NCI-H524 (cell line): Measurements from ENCODE around the gene PCDHB8.
"Not testable (repeated sequence)": the region's sequence is repeated elsewhere in the genome, so short reads cannot be mapped to it uniquely, and the experiment has no call there.

Experiments used
- DNase-seq, 2 experiments: peaks; one replicate each; lab custom pipeline; 2025; lab: John Stamatoyannopoulos, UW

Gene PCDHB8

GRCh38 chr5:141177577-141178191 is at the start of gene PCDHB8:
PCDHB8 (plus strand) TSS chr5:141177790; CDS start chr5:141178035, 245 bp downstream.
- DNase-seq = peak in 1 of 2 experiments; percentile 4

- DNase-seq = peak in 1 of 2 experiments; percentile 4
These were observed 42.4 kb upstream of the PCDHB8 start, which contains the start of gene PCDHB5 for GRCh38 chr5:141135030-141135717. PCDHB5 (plus strand) TSS chr5:141135206; CDS start chr5:141135435, 229 bp downstream.

DNA sequence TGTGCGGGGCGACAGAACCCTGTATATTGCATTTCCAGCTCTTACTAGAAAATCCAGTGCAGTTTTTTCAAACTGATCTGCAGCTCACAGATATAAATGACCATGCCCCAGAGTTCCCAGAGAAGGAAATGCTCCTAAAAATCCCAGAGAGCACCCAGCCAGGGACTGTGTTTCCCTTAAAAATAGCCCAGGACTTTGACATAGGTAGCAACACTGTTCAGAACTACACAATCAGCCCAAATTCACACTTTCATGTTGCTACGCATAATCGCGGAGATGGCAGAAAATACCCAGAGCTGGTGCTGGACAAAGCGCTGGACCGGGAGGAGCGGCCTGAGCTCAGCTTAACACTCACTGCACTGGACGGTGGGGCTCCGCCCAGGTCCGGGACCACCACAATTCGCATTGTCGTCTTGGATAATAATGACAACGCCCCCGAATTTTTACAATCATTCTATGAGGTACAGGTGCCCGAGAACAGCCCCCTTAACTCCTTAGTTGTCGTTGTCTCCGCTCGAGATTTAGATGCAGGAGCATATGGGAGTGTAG is 41.8 kb upstream of the PCDHB8 start:
- DNase-seq = no peak

- DNase-seq = not testable (repeated sequence)
These were observed 40.2 kb upstream of the PCDHB8 start for GRCh38 chr5:141137346-141137745.

- peak; percentile 20 to 38 for DNase-seq
These were observed 27.8 kb upstream of the PCDHB8 start, which contains the start of gene PCDHB6 for GRCh38 chr5:141149812-141150211. PCDHB6 (plus strand) TSS chr5:141150057; CDS start chr5:141150258, 201 bp downstream.

GRCh38 chr5:141150224-141150992 is 27.2 kb upstream of the PCDHB8 start:
- DNase-seq = no peak

DNA sequence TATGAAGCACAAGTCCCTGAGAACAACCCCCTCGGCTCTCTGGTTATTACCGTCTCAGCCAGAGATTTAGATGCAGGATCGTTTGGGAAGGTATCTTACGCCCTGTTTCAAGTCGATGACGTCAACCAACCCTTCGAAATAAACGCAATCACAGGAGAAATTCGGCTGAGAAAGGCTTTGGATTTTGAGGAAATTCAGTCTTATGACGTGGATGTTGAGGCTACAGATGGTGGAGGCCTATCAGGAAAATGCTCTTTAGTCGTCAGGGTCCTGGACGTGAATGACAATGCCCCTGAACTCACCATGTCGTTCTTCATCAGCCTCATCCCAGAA is 26.6 kb upstream of the PCDHB8 start:
- no peak for DNase-seq

DNA sequence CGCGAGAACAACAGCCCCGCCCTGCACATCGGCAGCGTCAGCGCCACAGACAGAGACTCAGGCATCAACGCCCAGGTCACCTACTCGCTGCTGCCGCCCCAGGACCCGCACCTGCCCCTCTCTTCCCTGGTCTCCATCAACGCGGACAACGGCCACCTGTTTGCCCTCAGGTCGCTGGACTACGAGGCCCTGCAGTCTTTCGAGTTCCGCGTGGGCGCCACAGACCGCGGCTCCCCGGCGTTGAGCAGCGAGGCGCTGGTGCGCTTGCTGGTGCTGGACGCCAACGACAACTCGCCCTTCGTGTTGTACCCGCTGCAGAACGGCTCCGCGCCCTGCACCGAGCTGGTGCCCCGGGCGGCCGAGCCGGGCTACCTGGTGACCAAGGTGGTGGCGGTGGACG is 26.0 kb upstream of the PCDHB8 start:
- DNase-seq = not testable (repeated sequence)

- not testable (repeated sequence) for DNase-seq
These were observed 25.5 kb upstream of the PCDHB8 start for GRCh38 chr5:141152096-141152495.

DNA sequence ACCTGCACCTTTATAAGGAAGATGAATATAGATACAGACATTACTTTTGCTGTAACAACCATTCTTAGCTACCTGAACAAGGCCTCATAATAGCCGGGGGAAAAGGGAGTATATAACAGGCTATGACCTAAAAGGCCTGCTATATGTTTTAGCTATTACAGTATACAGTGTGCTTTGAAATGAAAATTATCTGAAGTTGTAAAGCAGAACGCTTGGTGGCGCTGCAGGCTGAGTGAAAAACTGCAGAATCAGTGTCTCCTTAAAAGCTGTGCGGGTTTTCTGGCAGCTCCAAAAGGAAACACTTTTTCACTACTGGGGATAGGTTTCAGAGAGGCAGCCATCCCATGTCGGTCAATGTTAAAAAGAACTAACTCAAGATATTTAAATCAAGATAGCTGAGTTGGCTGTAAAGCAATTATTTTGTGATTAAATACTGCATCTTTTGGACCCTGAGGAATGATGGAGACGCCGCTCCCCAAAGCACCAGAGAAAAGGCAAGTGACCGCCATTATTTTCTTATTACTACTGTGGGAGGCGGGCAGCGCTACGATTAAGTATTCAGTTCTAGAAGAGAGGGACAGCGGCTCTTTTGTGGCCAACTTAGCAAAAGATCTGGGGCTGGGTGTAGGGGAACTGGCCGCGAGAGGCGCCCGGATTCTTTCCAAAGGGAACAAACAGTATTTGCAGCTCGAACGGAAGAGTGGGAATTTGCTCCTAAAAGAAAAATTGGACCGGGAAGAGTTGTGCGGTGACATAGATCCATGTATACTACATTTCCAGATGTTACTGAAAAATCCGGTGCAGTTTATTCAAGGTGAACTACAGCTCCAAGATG is 21.8 kb upstream of the PCDHB8 start:
- peak in 1 of 2 experiments; percentile 2 for DNase-seq

- not testable (repeated sequence) for DNase-seq
These were observed 20.2 kb upstream of the PCDHB8 start for GRCh38 chr5:141157356-141157755.

GRCh38 chr5:141157901-141158300 is 19.7 kb upstream of the PCDHB8 start:
- DNase-seq = not testable (repeated sequence)

- DNase-seq = peak; percentile 5 to 19
These were observed 5.0 kb upstream of the PCDHB8 start, which contains the start of gene PCDHB7 for GRCh38 chr5:141172381-141173204. PCDHB7 (plus strand) TSS chr5:141172644; CDS start chr5:141172836, 192 bp downstream.

- DNase-seq = not testable (repeated sequence)
These were observed 3.1 kb upstream of the PCDHB8 start for GRCh38 chr5:141174291-141175104.

- DNase-seq = no peak
These were observed 1.7 kb upstream of the PCDHB8 start for GRCh38 chr5:141175933-141176332.

DNA sequence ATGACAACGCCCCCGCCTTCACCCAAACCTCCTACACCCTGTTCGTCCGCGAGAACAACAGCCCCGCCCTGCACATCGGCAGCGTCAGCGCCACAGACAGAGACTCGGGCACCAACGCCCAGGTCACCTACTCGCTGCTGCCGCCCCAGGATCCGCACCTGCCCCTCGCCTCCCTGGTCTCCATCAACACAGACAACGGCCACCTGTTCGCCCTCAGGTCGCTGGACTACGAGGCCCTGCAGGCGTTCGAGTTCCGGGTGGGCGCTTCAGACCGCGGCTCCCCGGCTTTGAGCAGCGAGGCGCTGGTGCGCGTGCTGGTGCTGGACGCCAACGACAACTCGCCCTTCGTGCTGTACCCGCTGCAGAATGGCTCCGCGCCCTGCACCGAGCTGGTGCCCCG is 1.8 kb downstream of the PCDHB8 start:
- not testable (repeated sequence) for DNase-seq

GRCh38 chr5:141179876-141180275 is 2.3 kb downstream of the PCDHB8 start:
- DNase-seq = not testable (repeated sequence)

DNA sequence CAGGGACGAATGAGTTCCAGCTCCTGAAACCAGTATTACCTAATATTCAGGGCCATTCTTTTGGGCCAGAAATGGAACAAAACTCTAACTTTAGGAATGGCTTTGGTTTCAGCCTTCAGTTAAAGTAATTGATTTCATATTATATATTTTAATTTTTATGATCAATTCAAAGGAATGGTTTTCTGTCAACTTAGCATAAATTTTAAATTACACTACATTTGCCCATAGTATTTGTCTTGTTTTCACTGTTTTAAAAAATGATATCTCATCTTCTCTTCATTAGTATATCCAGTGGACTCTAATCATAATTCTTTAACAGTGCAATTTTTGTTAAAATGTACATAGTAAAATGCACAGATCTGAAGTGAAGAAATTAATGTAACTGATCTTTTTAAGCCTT is 2.7 kb downstream of the PCDHB8 start:
- no peak for DNase-seq

DNA sequence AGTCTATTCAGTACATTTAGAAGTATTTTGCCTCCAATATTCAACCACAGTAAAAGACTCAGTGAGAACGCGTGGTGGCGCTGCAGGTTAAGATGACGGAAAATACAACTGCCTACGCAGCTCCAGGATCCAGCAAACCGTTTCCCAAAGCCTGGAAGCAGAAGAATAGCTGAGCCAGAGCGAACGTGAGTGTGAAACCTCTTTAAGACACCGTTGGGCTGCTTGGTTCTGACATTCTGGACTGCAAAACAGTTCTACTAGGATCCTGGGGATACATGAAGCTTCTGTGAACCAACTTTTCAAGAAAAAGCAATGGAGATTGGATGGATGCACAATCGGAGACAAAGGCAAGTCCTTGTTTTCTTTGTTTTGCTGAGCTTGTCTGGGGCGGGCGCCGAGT is 4.7 kb downstream of the PCDHB8 start, which contains the start of gene PCDHB16:
PCDHB16 (plus strand) TSS at position 140 of the 400 bp plus-strand sequence; CDS start at position 313, 173 bp downstream.
- DNase-seq = peak in 1 of 2 experiments; percentile 23
